CD4-positive, alpha-beta memory T cell (primary cell): Measurements from ENCODE around the gene TCF3. TPM values are rescaled to one million over a fixed set of nuclear protein-coding genes. Genes with fewer than 3 reads are reported as not detected.
"Not testable (repeated sequence)": the region's sequence is repeated elsewhere in the genome, so short reads cannot be mapped to it uniquely, and the experiment has no call there.

ENCODE experiments used
- CTCF ChIA-PET: fragments of 350-600 bp; sonication (Branson Sonifier 250); formaldehyde crosslinking; loops from one replicate; lab custom pipeline; 2021; ENCODE audit warnings: inconsistent platforms; ENCODE audit not compliant: partially characterized antibody; lab: Charles Lee
- POLR2A ChIA-PET: fragments of 350-600 bp; sonication (Branson Sonifier 250); formaldehyde crosslinking; loops from one replicate; lab custom pipeline; 2021; ENCODE audit not compliant: partially characterized antibody; lab: Charles Lee
- DNase-seq, 5 donors: peaks; one replicate each; pipeline versions ENCODE4 v3.0.0 to v3.0.0-alpha.2; 2020 to 2022; ENCODE audit warnings: mixed read lengths in 1 of 5
- H3K27ac ChIP-seq: one replicate; pipeline ENCODE4 v1.7.0; 2013; ENCODE audit warnings: low read depth, low read length
- H3K27me3 ChIP-seq: 2 replicates; pipeline ENCODE4 v1.7.0; 2013; ENCODE audit warnings: mild to moderate bottlenecking, low read length, moderate library complexity; ENCODE audit not compliant: insufficient read depth
- H3K36me3 ChIP-seq: 2 replicates; pipeline ENCODE4 v1.7.0; 2013; ENCODE audit warnings: mild to moderate bottlenecking, low read length, moderate library complexity; ENCODE audit not compliant: insufficient read depth
- H3K4me1 ChIP-seq: 2 replicates; pipeline ENCODE4 v1.7.0; 2013; ENCODE audit warnings: mild to moderate bottlenecking, low read length, moderate library complexity; ENCODE audit not compliant: insufficient read depth
- H3K4me3 ChIP-seq, 2 donors: one replicate each; pipeline ENCODE4 v1.7.0; 2013; ENCODE audit warnings: low read length in 2 of 2, mild to moderate bottlenecking in 1 of 2
- H3K9me3 ChIP-seq, 2 donors: one replicate each; pipeline ENCODE4 v1.7.0; 2013; ENCODE audit warnings: low read length in 2 of 2, control low read depth in 1 of 2; ENCODE audit not compliant: control insufficient read depth in 1 of 2
- H3K27ac Mint-ChIP-seq, 7 donors: one replicate each; pipeline ENCODE4 v1.8.0; 2020 to 2021; ENCODE audit warnings: mixed read lengths in 7 of 7, mild to moderate bottlenecking in 6 of 7, inconsistent platforms in 3 of 7, moderate library complexity in 3 of 7
- H3K27me3 Mint-ChIP-seq, 2 donors: one replicate each; pipeline ENCODE4 v1.8.0; 2020 to 2021; ENCODE audit warnings: mixed read lengths in 2 of 2
- H3K36me3 Mint-ChIP-seq, 2 donors: one replicate each; pipeline ENCODE4 v1.8.0; 2020 to 2021; ENCODE audit warnings: mixed read lengths in 2 of 2, inconsistent platforms in 1 of 2, mild to moderate bottlenecking in 1 of 2
- H3K4me1 Mint-ChIP-seq, 4 donors: one replicate each; pipeline ENCODE4 v1.8.0; 2020 to 2021; ENCODE audit warnings: mixed read lengths in 4 of 4, mild to moderate bottlenecking in 1 of 4
- H3K4me3 Mint-ChIP-seq, 8 donors: one replicate each; pipeline ENCODE4 v1.8.0; 2020 to 2021; ENCODE audit warnings: mixed read lengths in 8 of 8, mild to moderate bottlenecking in 7 of 8, moderate library complexity in 6 of 8, inconsistent platforms in 3 of 8
- H3K9me3 Mint-ChIP-seq, 8 donors: one replicate each; pipeline ENCODE4 v1.8.0; 2020 to 2021; ENCODE audit warnings: mixed read lengths in 8 of 8, mild to moderate bottlenecking in 5 of 8, inconsistent platforms in 3 of 8, moderate library complexity in 1 of 8
- intact Hi-C: fragments of 100-400 bp; cut with micrococcal nuclease; formaldehyde crosslinking; loops from one replicate; pipeline ENCODE4 v1.15.1; 2023
- polyA plus RNA-seq, 2 donors: library from polyadenylated mRNA; unstranded; fragments of 300-500 nt; fragmentation: Illumina TruSeq; gene quantifications; one replicate each; pipeline ENCODE4 v1.2.3, GENCODE V29; 2021
- total RNA-seq, 2 experiments: library from RNA; stranded (reverse); gene quantifications; one replicate each; pipeline ENCODE4 v1.2.3, GENCODE V29; 2021

TCF3 gene
- total and polyA plus RNA-seq, 4 experiments from 2014 or later, result 1.8 to 75.7 (median 42.6) TPM

DNA sequence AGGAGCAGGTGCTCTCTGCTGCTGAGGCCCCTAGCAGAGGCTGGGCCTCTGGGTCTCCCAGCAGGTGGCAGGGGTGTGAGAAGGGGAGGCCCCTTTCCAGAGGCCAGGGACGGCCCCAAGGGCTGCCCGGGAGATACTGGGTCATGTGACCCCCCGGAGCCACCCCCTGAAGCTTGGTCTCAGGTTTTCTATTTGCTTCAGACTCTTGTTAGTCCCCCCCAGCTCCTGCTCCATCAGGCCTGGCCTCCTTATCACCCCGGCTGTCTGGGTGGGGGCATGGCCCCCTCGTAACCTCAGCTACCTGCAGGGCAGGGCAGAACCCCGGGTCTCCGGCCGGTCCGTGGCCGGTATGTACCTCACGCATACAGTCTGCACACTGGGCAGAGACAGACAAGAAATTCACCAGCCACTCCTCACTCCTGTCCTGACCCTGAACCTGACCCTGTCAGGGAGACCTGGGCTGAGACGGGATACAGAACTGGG is 13.2 kb upstream of the TCF3 start:
- Mint-ChIP-seq H3K36me3 (no peaks in the 10 kb centered on the region), H3K9me3 (no peaks in the 10 kb centered on the region), H3K4me1 (peaks cover 6 to 16% (median 8%) of the 10 kb centered on the region in 4 donors), H3K27me3 (peaks cover 13 to 19% of the 10 kb centered on the region in 2 donors), H3K4me3 (no peak overlapping the region), H3K27ac (no peak overlapping the region)
- CTCF ChIA-PET, result no interaction called here
- no peak overlapping the region for H3K27ac ChIP-seq
- POLR2A ChIA-PET, result no interaction called here
- peaks cover 14% of the 10 kb centered on the region for H3K4me1 ChIP-seq
- no peaks in the 10 kb centered on the region for H3K9me3 ChIP-seq
- peaks cover 6% of the 10 kb centered on the region for H3K27me3 ChIP-seq
- intact Hi-C loops, result no loop called here
- no peak overlapping the region for H3K4me3 ChIP-seq
- no peaks in the 10 kb centered on the region for H3K36me3 ChIP-seq
- DNase-seq, result no peak

DNA sequence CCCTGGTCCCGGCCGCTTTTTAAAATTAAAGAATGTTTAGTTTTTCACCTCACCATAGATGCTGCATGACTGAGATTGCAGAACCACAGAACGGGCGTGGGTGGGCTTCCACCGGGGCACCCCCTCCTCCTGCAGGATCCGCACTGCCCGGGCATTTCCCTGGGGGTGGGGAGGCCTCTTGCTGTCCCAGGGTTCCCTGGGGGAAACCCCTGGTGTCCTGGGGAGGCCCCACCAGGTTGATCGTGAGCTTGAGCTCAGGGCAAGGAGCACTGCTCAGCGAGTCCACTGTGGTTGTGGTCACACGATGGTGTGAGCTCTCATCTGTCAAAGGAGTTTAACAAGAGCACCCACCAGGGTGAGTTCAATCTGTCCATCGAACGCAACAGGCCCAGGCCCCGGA is 11.4 kb upstream of the TCF3 start:
- H3K4me1 ChIP-seq, result peaks cover 9% of the 10 kb centered on the region
- intact Hi-C loops, result no loop called here
- H3K27ac Mint-ChIP-seq, result no peak overlapping the region
- H3K36me3 ChIP-seq, result no peaks in the 10 kb centered on the region
- H3K9me3 ChIP-seq, result no peaks in the 10 kb centered on the region
- no peaks in the 10 kb centered on the region for H3K9me3 Mint-ChIP-seq
- H3K4me1 Mint-ChIP-seq, result peaks cover 3 to 12% (median 7%) of the 10 kb centered on the region in 4 donors
- ChIA-PET POLR2A (no interaction called here), CTCF (interaction anchor here (0.7 to 2.6 kb wide), 2 partner anchors 9 to 31 kb away, joined by 3 to 8 read pairs; no protein-coding TSS in a partner anchor)
- peaks cover 10 to 14% of the 10 kb centered on the region in 2 donors for H3K27me3 Mint-ChIP-seq
- H3K4me3 Mint-ChIP-seq, result no peak overlapping the region
- H3K4me3 ChIP-seq, result no peak overlapping the region
- no peak overlapping the region for H3K27ac ChIP-seq
- H3K36me3 Mint-ChIP-seq, result no peaks in the 10 kb centered on the region
- DNase-seq, result no peak
- H3K27me3 ChIP-seq, result peaks cover 1% of the 10 kb centered on the region

DNA sequence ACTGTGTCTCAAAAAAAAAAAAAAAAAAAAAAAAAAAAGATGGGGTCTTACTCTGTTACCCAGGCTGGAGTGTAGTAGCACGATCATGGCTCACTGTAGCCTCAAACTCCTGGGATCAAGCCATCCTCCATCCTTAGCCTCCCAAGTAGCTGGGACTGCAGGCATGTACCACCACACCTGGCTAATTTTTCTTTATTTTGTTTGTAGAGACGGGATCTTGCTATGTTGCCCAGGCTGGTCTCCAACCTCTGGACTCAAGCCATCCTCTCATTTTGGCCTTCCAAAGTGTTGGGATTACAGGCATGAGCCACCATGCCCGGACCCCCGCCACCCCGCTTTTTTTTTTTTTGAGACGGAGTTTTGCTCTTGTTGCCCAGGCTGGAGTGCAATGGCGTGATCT is 10.8 kb upstream of the TCF3 start:
- H3K4me1 ChIP-seq, DNase-seq, intact Hi-C loops, H3K9me3 ChIP-seq, H3K4me1 Mint-ChIP-seq, H3K4me3 Mint-ChIP-seq, H3K36me3 ChIP-seq, H3K36me3 Mint-ChIP-seq, H3K27ac Mint-ChIP-seq, H3K4me3 ChIP-seq, H3K27ac ChIP-seq, POLR2A ChIA-PET, H3K27me3 ChIP-seq, H3K9me3 Mint-ChIP-seq: not testable (repeated sequence)
- CTCF ChIA-PET, result interaction anchor here (0.7 to 2.6 kb wide), 2 partner anchors 9 to 31 kb away, joined by 3 to 8 read pairs; no protein-coding TSS in a partner anchor
- H3K27me3 Mint-ChIP-seq, result peaks cover 6 to 11% of the 10 kb centered on the region in 2 donors

DNA sequence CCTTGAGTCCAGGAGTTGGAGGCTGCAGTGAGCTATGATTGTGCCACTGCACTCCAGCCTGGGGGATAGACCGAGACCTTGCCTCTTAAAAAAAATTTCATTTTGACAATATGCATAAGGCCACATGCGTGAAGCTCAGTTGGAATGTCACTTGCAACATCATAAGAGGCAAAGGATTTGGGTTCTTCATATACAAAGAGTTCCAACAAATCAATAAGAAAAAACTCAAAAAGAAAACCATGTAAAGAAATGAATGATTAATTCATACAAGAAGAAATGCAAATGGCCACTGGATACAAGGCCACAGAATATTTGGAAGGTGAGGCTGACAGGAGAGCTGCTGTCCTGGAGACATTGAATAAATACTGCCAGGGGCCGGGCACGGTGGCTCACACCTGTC is 9.6 kb upstream of the TCF3 start:
- Histone ChIP-seq H3K4me1 (no peaks in the 10 kb centered on the region), H3K27me3 (no peaks in the 10 kb centered on the region), H3K4me3 (no peak overlapping the region), H3K9me3 (no peaks in the 10 kb centered on the region), H3K36me3 (no peaks in the 10 kb centered on the region), H3K27ac (no peak overlapping the region)
- ChIA-PET POLR2A (no interaction called here), CTCF (interaction anchor here (0.6 to 2.6 kb wide), 4 partner anchors 10 to 164 kb away, joined by 3 to 9 read pairs (median 6); no protein-coding TSS in a partner anchor)
- no peaks in the 10 kb centered on the region for H3K9me3 Mint-ChIP-seq
- DNase-seq, result no peak
- H3K4me1 Mint-ChIP-seq, result no peaks in the 10 kb centered on the region
- no peak overlapping the region for H3K27ac Mint-ChIP-seq
- no peaks in the 10 kb centered on the region for H3K36me3 Mint-ChIP-seq
- no peak overlapping the region for H3K4me3 Mint-ChIP-seq
- H3K27me3 Mint-ChIP-seq, result peaks cover 1 to 7% of the 10 kb centered on the region in 2 donors
- intact Hi-C loops, result no loop called here

DNA sequence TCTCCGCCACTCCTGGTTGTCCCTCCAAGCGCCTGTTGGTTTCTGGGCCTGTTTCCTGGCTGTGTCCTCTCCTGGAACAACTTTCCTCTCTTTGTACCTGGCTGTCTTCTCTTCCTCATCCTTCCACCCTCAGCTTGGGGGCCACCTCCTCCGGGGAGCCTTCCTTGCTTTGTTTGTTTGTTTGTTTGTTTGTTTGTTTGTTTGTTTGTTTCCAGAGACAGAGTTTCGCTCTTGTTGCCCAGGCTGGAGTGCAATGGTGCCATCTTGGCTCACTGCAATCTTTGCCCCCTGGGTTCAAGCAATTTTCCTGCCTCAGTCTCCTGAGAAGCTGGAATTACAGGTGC is 6.6 kb upstream of the TCF3 start:
- Mint-ChIP-seq H3K4me3 (no peak overlapping the region), H3K36me3 (no peaks in the 10 kb centered on the region), H3K4me1 (no peaks in the 10 kb centered on the region), H3K27me3 (peaks cover 1 to 5% of the 10 kb centered on the region in 2 donors), H3K9me3 (no peaks in the 10 kb centered on the region), H3K27ac (no peak overlapping the region)
- DNase-seq, result no peak
- no peaks in the 10 kb centered on the region for H3K4me1 ChIP-seq
- H3K27ac ChIP-seq, result no peak overlapping the region
- ChIA-PET POLR2A (no interaction called here), CTCF (interaction anchor here (1.6 kb wide), 1 partner anchor 13 kb away, joined by 6 read pairs; no protein-coding TSS in a partner anchor)
- H3K4me3 ChIP-seq, result no peak overlapping the region
- H3K27me3 ChIP-seq, result no peaks in the 10 kb centered on the region
- no peaks in the 10 kb centered on the region for H3K36me3 ChIP-seq
- no peaks in the 10 kb centered on the region for H3K9me3 ChIP-seq
- intact Hi-C loops, result no loop called here

DNA sequence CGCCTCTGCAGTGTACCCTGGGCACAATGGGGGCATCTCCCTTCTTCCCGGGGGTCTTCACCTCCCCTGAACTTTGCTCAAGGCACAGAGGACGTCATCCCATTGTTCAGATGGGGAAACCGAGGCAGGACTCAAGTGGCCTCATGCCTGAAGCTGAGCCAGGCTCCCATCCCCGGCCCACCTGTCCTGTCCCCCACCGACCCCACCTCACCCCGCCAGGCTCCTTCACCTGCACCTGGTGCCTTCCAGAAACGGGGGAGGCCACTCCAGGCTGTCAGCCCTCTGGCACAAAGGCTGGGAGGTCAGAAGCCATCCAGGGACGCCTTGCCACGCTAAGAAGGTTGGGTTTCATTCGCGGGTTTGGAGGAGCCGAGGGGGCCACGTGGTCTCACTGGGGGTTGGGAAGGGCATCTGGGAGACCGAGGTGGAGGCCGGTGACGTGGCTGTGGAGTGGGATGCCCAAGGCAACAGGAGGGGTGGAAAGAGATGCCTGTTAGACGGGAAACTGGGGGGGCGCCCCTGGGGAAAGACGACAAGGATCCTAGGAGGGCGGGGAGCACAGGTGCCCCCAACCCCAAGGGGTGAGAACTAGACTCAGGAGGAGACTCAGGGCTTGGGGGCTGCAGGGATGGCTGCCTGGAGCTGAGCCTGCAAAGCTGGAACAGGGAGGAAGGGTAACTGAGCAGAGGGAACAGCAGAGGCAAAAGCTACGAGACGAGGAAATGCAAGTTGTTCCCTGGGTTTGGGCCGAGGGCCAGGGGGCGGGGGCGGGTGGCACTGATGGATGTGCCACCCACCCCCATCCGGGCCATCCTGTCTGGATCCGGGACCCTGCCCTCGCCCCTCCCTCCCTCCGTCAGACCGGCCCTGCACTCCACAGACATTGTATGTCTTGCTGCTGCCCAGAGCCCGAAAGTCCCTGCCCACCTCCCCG is 6.0 kb upstream of the TCF3 start:
- Mint-ChIP-seq H3K4me1 (no peaks in the 10 kb centered on the region), H3K27me3 (peaks cover 1 to 5% of the 10 kb centered on the region in 2 donors), H3K4me3 (no peak overlapping the region), H3K36me3 (no peaks in the 10 kb centered on the region), H3K9me3 (no peaks in the 10 kb centered on the region), H3K27ac (no peak overlapping the region)
- POLR2A ChIA-PET, result no interaction called here
- Histone ChIP-seq H3K27ac (no peak overlapping the region), H3K27me3 (no peaks in the 10 kb centered on the region), H3K4me1 (no peaks in the 10 kb centered on the region), H3K36me3 (no peaks in the 10 kb centered on the region), H3K4me3 (no peak overlapping the region), H3K9me3 (no peaks in the 10 kb centered on the region)
- intact Hi-C loops, result no loop called here
- CTCF ChIA-PET, result no interaction called here
- no peak for DNase-seq

DNA sequence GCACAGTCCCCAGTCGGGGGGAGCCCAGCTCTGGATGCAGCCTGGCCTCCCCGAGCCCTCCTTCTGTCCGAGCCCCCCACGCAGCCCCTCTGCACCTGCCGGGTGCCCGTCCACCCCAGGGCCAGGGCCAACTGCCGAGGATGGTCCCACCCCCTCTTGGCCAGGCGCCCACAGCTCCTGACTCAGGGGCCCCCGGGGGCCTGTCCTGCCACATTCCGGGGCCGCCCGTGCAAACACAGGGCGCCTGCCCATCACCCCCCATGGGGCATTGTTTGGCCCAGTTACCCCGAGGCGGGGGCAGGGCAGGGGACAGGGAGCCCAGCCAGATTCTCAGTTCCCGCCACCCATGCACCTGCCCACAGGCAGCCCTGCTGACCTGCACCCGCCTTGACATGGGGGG is 5.3 kb upstream of the TCF3 start:
- DNase-seq, result no peak
- ChIA-PET CTCF (no interaction called here), POLR2A (no interaction called here)
- no peak overlapping the region for H3K27ac Mint-ChIP-seq
- H3K4me3 Mint-ChIP-seq, result no peak overlapping the region
- peaks cover 2 to 5% of the 10 kb centered on the region in 2 donors for H3K27me3 Mint-ChIP-seq
- peaks cover 0 to 6% (median 2%) of the 10 kb centered on the region in 4 donors for H3K4me1 Mint-ChIP-seq
- no peak overlapping the region for H3K4me3 ChIP-seq
- no peaks in the 10 kb centered on the region for H3K9me3 ChIP-seq
- peaks cover 0 to 3% of the 10 kb centered on the region in 2 donors for H3K36me3 Mint-ChIP-seq
- H3K27me3 ChIP-seq, result no peaks in the 10 kb centered on the region
- H3K27ac ChIP-seq, result no peak overlapping the region
- H3K4me1 ChIP-seq, result no peaks in the 10 kb centered on the region
- intact Hi-C loops, result no loop called here
- no peaks in the 10 kb centered on the region for H3K9me3 Mint-ChIP-seq
- H3K36me3 ChIP-seq, result no peaks in the 10 kb centered on the region
